Measurements from ENCODE around the gene RPTOR.

DNA sequence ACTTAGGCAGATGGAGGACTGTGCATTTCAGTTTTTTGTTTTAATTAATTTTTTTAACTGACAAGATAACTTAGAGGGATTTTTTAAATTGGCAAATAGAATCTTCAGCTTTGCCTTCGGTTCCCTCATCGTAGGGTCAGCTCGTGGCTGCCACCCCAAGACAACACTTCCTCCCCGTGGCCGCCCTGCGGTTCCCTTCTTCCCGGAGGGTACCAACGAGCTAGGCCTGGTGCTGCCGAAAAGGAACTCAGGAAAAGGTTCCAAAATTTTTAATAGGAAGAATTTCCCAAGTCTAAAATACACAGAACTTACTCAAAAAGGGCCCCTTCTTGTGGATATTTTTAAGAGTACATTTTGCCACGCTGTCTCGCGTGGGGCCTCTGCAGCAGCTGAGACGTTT, 236.6 kb downstream of the RPTOR start:
- TF ChIP-seq EZH2 (IDR thresholded peaks at IDR 0.05; ENCODE audit: borderline replicate concordance, insufficient read depth, low read length, poor library complexity, severe bottlenecking) = no peak
- no peak for TF ChIP-seq POLR2AphosphoS5 (IDR thresholded peaks at IDR 0.05)
